Keratinocyte (primary cell): ENCODE measurements around the gene CALML6. TPM values are rescaled to one million over a fixed set of nuclear protein-coding genes. Genes with fewer than 3 reads are reported as not detected.
A peak's percentile ranks its signal among the peaks of the same experiment; 100 is the strongest.

Experiments
- DNase-seq: peaks from one replicate; pipeline ENCODE4 v3.0.0-alpha.2; 2011; ENCODE audit warnings: low read depth, missing footprints, low spot score
- FAIRE-seq: peaks from 2 replicates; lab custom pipeline; 2011; peaks lifted over from hg19 to GRCh38; lab: Jason Lieb, UNC
- H2AFZ ChIP-seq: 2 replicates; pipeline ENCODE4 v1.6.0; 2012; ENCODE audit warnings: low read length, control low read depth, inconsistent platforms; ENCODE audit not compliant: control insufficient read depth
- H3K27ac ChIP-seq: 2 replicates; pipeline ENCODE4 v1.5.1; 2011; ENCODE audit warnings: low read length; ENCODE audit not compliant: control insufficient read depth, insufficient read depth
- H3K27me3 ChIP-seq: 3 replicates; pipeline ENCODE4 v1.6.0; 2011; ENCODE audit warnings: low read length; ENCODE audit not compliant: control insufficient read depth, insufficient read depth; ENCODE audit errors: extremely low read depth
- H3K36me3 ChIP-seq, 2 experiments: 2 replicates in 1 of 2; 3 replicates in 1 of 2; pipeline ENCODE4 v1.5.1; 2011; ENCODE audit warnings: low read length in 2 of 2, mild to moderate bottlenecking in 1 of 2; ENCODE audit not compliant: control insufficient read depth in 2 of 2, insufficient read depth in 2 of 2; ENCODE audit errors: extremely low read depth in 1 of 2
- H3K4me1 ChIP-seq: 3 replicates; pipeline ENCODE4 v1.5.1; 2011; ENCODE audit warnings: low read length; ENCODE audit not compliant: control insufficient read depth, insufficient read depth; ENCODE audit errors: extremely low read depth
- H3K4me2 ChIP-seq: 3 replicates; pipeline ENCODE4 v1.6.0; 2011; ENCODE audit warnings: low read depth, low read length; ENCODE audit not compliant: control insufficient read depth, insufficient read depth; ENCODE audit errors: extremely low read depth
- H3K4me3 ChIP-seq, 3 experiments: fragments of 200-600 bp in 1 of 3; sonication (generic) in 1 of 3; 2 replicates in 2 of 3; 3 replicates in 1 of 3; pipeline ENCODE4 v1.5.1; 2011 to 2016; ENCODE audit warnings: low read length in 3 of 3, mild to moderate bottlenecking in 3 of 3, control low read depth in 2 of 3, inconsistent platforms in 1 of 3, low read depth in 1 of 3, mixed read lengths in 1 of 3, mixed run types in 1 of 3, moderate library complexity in 1 of 3; ENCODE audit not compliant: control insufficient read depth in 2 of 3, insufficient read depth in 2 of 3; ENCODE audit errors: extremely low read depth in 1 of 3
- H3K79me2 ChIP-seq: 2 replicates; pipeline ENCODE4 v1.6.0; 2012; ENCODE audit warnings: low read length; ENCODE audit not compliant: control insufficient read depth, insufficient read depth
- H3K9ac ChIP-seq: 3 replicates; pipeline ENCODE4 v1.6.0; 2011; ENCODE audit warnings: low read length; ENCODE audit not compliant: control insufficient read depth, insufficient read depth; ENCODE audit errors: extremely low read depth
- H3K9me1 ChIP-seq: 3 replicates; pipeline ENCODE4 v1.6.0; 2011; ENCODE audit warnings: low read length; ENCODE audit not compliant: control insufficient read depth, insufficient read depth; ENCODE audit errors: extremely low read depth
- H3K9me3 ChIP-seq: 2 replicates; pipeline ENCODE4 v1.5.1; 2012; ENCODE audit warnings: low read depth, low read length; ENCODE audit not compliant: control insufficient read depth
- H4K20me1 ChIP-seq: 3 replicates; pipeline ENCODE4 v1.6.0; 2011; ENCODE audit warnings: low read length; ENCODE audit not compliant: control insufficient read depth, insufficient read depth; ENCODE audit errors: extremely low read depth
- EZH2 ChIP-seq: IDR thresholded peaks from one replicate; pipeline ENCODE4 v1.6.1; 2012; ENCODE audit warnings: inconsistent platforms, mild to moderate bottlenecking, low read length, moderate library complexity
- dilution Hi-C: fragments of 300-500 bp; cut with MboI; formaldehyde crosslinking; loops from one replicate; pipeline ENCODE4 v1.7.0; 2020; ENCODE audit warnings: low sequenced_read_pairs; ENCODE audit not compliant: extremely low pct_ligation_motif_present
- polyA plus RNA-seq, 5 experiments: library from polyadenylated mRNA; depleted of rRNA in 3 of 5; stranded (reverse) in 3 of 5; stranded (forward) in 1 of 5; unstranded in 1 of 5; fragments of >200 nt; gene quantifications; 1 replicate in 1 of 5; 2 replicates in 3 of 5; 3 replicates in 1 of 5; pipeline versions ENCODE4 v1.2.1 to v1.2.3, GENCODE V29; 2011 to 2012; ENCODE audit warnings: missing spikeins in 2 of 5, low read depth in 1 of 5, low replicate concordance in 1 of 5
- TF ChIP-seq, protein P1 (sequence below), 3 experiments: IDR thresholded peaks in 1 of 3; conservative IDR thresholded peaks in 1 of 3; optimal IDR thresholded peaks in 1 of 3; 2 replicates in 2 of 3; 3 replicates in 1 of 3; pipeline versions ENCODE3 to v1.5.1; 2011; ENCODE audit warnings: low read length in 3 of 3, mild to moderate bottlenecking in 3 of 3, moderate library complexity in 2 of 3, control low read depth in 1 of 3, inconsistent platforms in 1 of 3; ENCODE audit not compliant: insufficient read depth in 2 of 3; ENCODE audit errors: extremely low read depth in 1 of 3

The CALML6 gene
- polyA plus RNA-seq, 1 donor (not counting 4 experiments of a cell fraction or from before 2014, with no cell fraction given), result 0.08 TPM

DNA sequence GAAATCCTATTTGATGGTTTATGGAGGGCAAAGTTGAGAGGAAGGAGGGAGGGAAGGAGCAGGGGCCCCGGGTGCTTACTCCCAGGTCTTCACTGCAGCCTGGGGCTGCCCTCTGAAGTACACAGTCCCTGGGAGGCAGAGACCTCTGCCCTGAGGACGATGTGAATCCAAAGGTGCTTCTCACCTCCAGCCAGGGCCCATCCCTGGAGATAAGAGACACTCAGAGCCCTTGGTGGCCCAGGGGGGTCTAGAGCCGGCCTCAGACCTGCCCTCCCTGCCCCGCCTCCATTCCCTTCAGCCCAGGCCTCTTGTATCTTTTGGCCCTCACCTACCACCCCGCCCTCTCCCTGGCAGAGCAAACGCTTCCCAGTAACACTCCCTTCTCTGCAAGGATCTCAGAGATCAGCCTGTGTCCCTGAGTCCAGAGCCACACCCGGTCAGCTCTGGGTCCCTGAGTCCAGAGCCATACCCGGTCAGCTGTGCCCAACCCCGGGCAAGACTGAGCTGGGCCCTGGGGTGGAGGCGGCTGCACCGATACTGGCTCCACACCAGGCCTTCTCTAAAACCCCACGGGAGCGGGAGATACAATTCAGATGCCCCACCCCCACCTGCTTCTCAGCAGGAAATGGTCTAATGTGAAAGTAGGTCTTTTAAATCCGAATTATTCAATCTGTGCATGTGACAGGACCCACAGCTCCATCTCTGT, 20.6 kb upstream of the CALML6 start:
- H3K4me3 ChIP-seq, result no peak overlapping the region
- dilution Hi-C loops, result no loop called here
- H3K27ac ChIP-seq, result no peak overlapping the region
- peaks cover 5% of the 10 kb centered on the region for H3K27me3 ChIP-seq
- H3K36me3 ChIP-seq, result no peaks in the 10 kb centered on the region
- peaks cover 20% of the 10 kb centered on the region for H3K4me1 ChIP-seq
- H4K20me1 ChIP-seq, result peaks cover under 1% of the 10 kb centered on the region
- peak overlapping the region; percentile 34 for H3K4me2 ChIP-seq
- H3K9me3 ChIP-seq, result no peaks in the 10 kb centered on the region
- DNase-seq (no peak), FAIRE-seq (no peak)
- H3K9ac ChIP-seq, result peak overlapping the region; percentile 13
- H2AFZ ChIP-seq, result no peak overlapping the region
- H3K9me1 ChIP-seq, result no peaks in the 10 kb centered on the region
- TF ChIP-seq, protein P1, sequence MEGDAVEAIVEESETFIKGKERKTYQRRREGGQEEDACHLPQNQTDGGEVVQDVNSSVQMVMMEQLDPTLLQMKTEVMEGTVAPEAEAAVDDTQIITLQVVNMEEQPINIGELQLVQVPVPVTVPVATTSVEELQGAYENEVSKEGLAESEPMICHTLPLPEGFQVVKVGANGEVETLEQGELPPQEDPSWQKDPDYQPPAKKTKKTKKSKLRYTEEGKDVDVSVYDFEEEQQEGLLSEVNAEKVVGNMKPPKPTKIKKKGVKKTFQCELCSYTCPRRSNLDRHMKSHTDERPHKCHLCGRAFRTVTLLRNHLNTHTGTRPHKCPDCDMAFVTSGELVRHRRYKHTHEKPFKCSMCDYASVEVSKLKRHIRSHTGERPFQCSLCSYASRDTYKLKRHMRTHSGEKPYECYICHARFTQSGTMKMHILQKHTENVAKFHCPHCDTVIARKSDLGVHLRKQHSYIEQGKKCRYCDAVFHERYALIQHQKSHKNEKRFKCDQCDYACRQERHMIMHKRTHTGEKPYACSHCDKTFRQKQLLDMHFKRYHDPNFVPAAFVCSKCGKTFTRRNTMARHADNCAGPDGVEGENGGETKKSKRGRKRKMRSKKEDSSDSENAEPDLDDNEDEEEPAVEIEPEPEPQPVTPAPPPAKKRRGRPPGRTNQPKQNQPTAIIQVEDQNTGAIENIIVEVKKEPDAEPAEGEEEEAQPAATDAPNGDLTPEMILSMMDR (optimal IDR thresholded peaks at IDR 0.05 in 1 of 3, IDR thresholded peaks at IDR 0.05 in 1 of 3, conservative IDR thresholded peaks at IDR 0.05 in 1 of 3; ENCODE audit: extremely low read depth in 1 of 3, insufficient read depth in 2 of 3, low read length in 3 of 3), result no peak
- no peak for TF ChIP-seq EZH2
- peaks cover 12% of the 10 kb centered on the region for H3K79me2 ChIP-seq

DNA sequence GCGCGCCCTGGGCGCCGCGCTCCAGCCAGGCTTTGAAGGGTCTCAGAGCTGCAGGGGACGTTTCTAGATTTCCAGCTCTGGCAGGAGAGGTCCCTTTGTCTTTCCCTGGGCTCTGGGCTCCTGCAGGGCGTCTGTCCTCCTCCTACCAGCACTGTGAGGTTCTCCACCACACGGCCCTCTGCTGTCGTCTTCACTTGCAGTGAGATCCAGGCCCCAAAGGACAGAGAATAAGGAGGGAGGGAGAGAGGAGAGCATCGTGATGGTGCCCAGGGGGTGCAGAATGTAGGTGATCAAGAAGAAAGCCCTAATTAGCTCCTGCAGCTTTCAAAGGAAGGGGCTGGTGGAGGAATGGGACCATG, 20.0 kb upstream of the CALML6 start:
- no peak for FAIRE-seq

More for the DNA sequence above, 20.0 kb upstream of the CALML6 start:
- Histone ChIP-seq H3K9me1 (no peaks in the 10 kb centered on the region), H3K4me3 (no peak overlapping the region), H3K9me3 (no peaks in the 10 kb centered on the region), H3K36me3 (no peaks in the 10 kb centered on the region), H3K27ac (no peak overlapping the region), H3K4me2 (no peak overlapping the region), H2AFZ (no peak overlapping the region), H3K4me1 (peaks cover 20% of the 10 kb centered on the region), H4K20me1 (no peaks in the 10 kb centered on the region), H3K27me3 (peaks cover 5% of the 10 kb centered on the region), H3K9ac (no peak overlapping the region), H3K79me2 (peaks cover 7% of the 10 kb centered on the region)
- no peak for TF ChIP-seq EZH2
- TF ChIP-seq, protein P1 (optimal IDR thresholded peaks at IDR 0.05 in 1 of 3, IDR thresholded peaks at IDR 0.05 in 1 of 3, conservative IDR thresholded peaks at IDR 0.05 in 1 of 3; ENCODE audit: extremely low read depth in 1 of 3, insufficient read depth in 2 of 3, low read length in 3 of 3), result no peak
- dilution Hi-C loops, result no loop called here
- DNase-seq, result no peak
